H1 (cell line): ENCODE results near the gene POLR2L. TPM values are rescaled to one million over a fixed set of nuclear protein-coding genes. Genes with fewer than 3 reads are reported as not detected.

Experiments used
- BCL11A ChIP-seq, 2 experiments: IDR thresholded peaks; one replicate each; pipeline ENCODE4 v1.6.1; 2011; ENCODE audit warnings: low read depth in 2 of 2, low read length in 2 of 2, mild to moderate bottlenecking in 2 of 2
- CHD1 ChIP-seq: IDR thresholded peaks from 2 replicates; pipeline ENCODE4 v1.6.1; 2012; ENCODE audit warnings: low read depth, low read length, improper control_type of control experiment
- CREB1 ChIP-seq: IDR thresholded peaks from 2 replicates; pipeline ENCODE4 v1.6.1; 2012; ENCODE audit warnings: inconsistent platforms
- EGR1 ChIP-seq: IDR thresholded peaks from 2 replicates; pipeline ENCODE4 v1.6.1; 2011; ENCODE audit warnings: low read depth, low read length, borderline replicate concordance
- NANOG ChIP-seq: IDR thresholded peaks from 2 replicates; pipeline ENCODE4 v1.6.1; 2011; ENCODE audit warnings: low read length, low read depth, mild to moderate bottlenecking, inconsistent platforms; ENCODE audit not compliant: insufficient read depth, poor library complexity, severe bottlenecking
- NRF1 ChIP-seq: IDR thresholded peaks from 2 replicates; pipeline ENCODE4 v1.6.1; 2011; ENCODE audit warnings: mild to moderate bottlenecking, low read depth, low read length, improper control_type of control experiment
- RAD21 ChIP-seq, 2 experiments: IDR thresholded peaks in 1 of 2; conservative IDR thresholded peaks in 1 of 2; 2 replicates each; pipeline ENCODE4 v1.6.1; 2011; ENCODE audit warnings: low read depth in 2 of 2, low read length in 2 of 2, improper control_type of control experiment in 1 of 2, inconsistent platforms in 1 of 2, mild to moderate bottlenecking in 1 of 2, moderate library complexity in 1 of 2
- TAF7 ChIP-seq: optimal IDR thresholded peaks from 2 replicates; pipeline ENCODE3; 2011; ENCODE audit warnings: low read depth, mild to moderate bottlenecking, inconsistent platforms, low read length, moderate library complexity, borderline replicate concordance
- USF2 ChIP-seq: IDR thresholded peaks from 2 replicates; pipeline ENCODE4 v1.6.1; 2011; ENCODE audit warnings: low read length, improper control_type of control experiment
- polyA plus RNA-seq, 7 experiments: library from polyadenylated mRNA; depleted of rRNA in 3 of 7; stranded (reverse) in 5 of 7; unstranded in 2 of 7; fragments of >200 nt in 5 of 7; fragments of 200-250 nt in 2 of 7; gene quantifications; 1 replicate in 5 of 7; 2 replicates in 1 of 7; 4 replicates in 1 of 7; pipeline versions ENCODE4 v1.2.1 to v1.2.3, GENCODE V29; 2011 to 2013; ENCODE audit warnings: missing spikeins in 2 of 7, mixed read lengths in 2 of 7
- total RNA-seq: library from RNA; stranded (reverse); fragmentation: NEBNext Ultra II Directional; extraction: Animal tissue kit (Norgen Biotek cat#: 25700); gene quantifications from 2 replicates; pipeline ENCODE4 v1.2.1, GENCODE V29; 2021

Gene POLR2L
- total and polyA plus RNA-seq, 2 of the 8 experiments (the other 6 are each of a cell fraction or from before 2014, with no cell fraction given): 140 to 151 TPM

GRCh38 chr11:829176-829846, 13.0 kb downstream of the POLR2L start (continued):
- TF ChIP-seq USF2 (no peak), EGR1 (no peak), BCL11A (IDR thresholded peaks at IDR 0.05; ENCODE audit: low read depth in 2 of 2, low read length in 2 of 2) (no peak), RAD21 (IDR thresholded peaks at IDR 0.05 in 1 of 2, conservative IDR thresholded peaks at IDR 0.05 in 1 of 2; ENCODE audit: low read depth in 2 of 2, low read length in 2 of 2) (no peak), TAF7 (no peak), NANOG (no peak), CHD1 (no peak), CREB1 (no peak), NRF1 (no peak)
